DND-41 (cell line): ENCODE data around the gene MYLK.

Experiments
- ATAC-seq: fragments of 200-7000 bp; cut with Tn5 transposase; 3 replicates; pipeline ENCODE4 v1.9.1; 2021; ENCODE audit warnings: low read depth; ENCODE audit not compliant: insufficient read depth
- DNase-seq: peaks from one replicate; pipeline ENCODE4 v3.0.0-alpha.2; 2020
- H2AFZ ChIP-seq: 2 replicates; pipeline ENCODE4 v1.6.0; 2012; ENCODE audit warnings: low read depth, low read length
- H3K27ac ChIP-seq: 2 replicates; pipeline ENCODE4 v1.5.1; 2012; ENCODE audit warnings: low read length, inconsistent platforms
- H3K27me3 ChIP-seq: fragments of 200-600 bp; sonication (generic); 2 replicates; pipeline ENCODE4 v1.6.0; 2012; ENCODE audit warnings: low read length, mild to moderate bottlenecking, inconsistent platforms; ENCODE audit not compliant: insufficient read depth, poor library complexity
- H3K36me3 ChIP-seq: 2 replicates; pipeline ENCODE4 v1.5.1; 2012; ENCODE audit warnings: low read length, inconsistent platforms; ENCODE audit not compliant: insufficient read depth
- H3K4me1 ChIP-seq: 2 replicates; pipeline ENCODE4 v1.5.1; 2012; ENCODE audit warnings: mild to moderate bottlenecking, low read length; ENCODE audit not compliant: insufficient read depth
- H3K4me2 ChIP-seq: 2 replicates; pipeline ENCODE4 v1.6.0; 2012; ENCODE audit warnings: mild to moderate bottlenecking, moderate library complexity, low read length, inconsistent platforms; ENCODE audit not compliant: insufficient read depth
- H3K4me3 ChIP-seq, 2 experiments: fragments of 200-600 bp in 1 of 2; shearing (Covaris generic) in 1 of 2; 2 replicates each; pipeline ENCODE4 v1.5.1; 2012 to 2016; ENCODE audit warnings: inconsistent platforms in 2 of 2, low read length in 2 of 2, mild to moderate bottlenecking in 2 of 2, low read depth in 1 of 2, moderate library complexity in 1 of 2
- H3K79me2 ChIP-seq: 2 replicates; pipeline ENCODE4 v1.6.0; 2012; ENCODE audit warnings: low read length, inconsistent platforms; ENCODE audit not compliant: insufficient read depth
- H3K9ac ChIP-seq: 2 replicates; pipeline ENCODE4 v1.6.0; 2012; ENCODE audit warnings: low read depth, mild to moderate bottlenecking, inconsistent platforms, low read length, moderate library complexity
- H3K9me3 ChIP-seq: 2 replicates; pipeline ENCODE4 v1.5.1; 2012; ENCODE audit warnings: low read length, moderate library complexity, mild to moderate bottlenecking, inconsistent platforms; ENCODE audit not compliant: insufficient read depth, severe bottlenecking
- H4K20me1 ChIP-seq: 2 replicates; pipeline ENCODE4 v1.6.0; 2012; ENCODE audit warnings: low read length; ENCODE audit not compliant: insufficient read depth
- CTCF ChIP-seq: IDR thresholded peaks from 2 replicates; pipeline ENCODE4 v1.5.1; 2012; ENCODE audit warnings: borderline replicate concordance, low read length, moderate library complexity, mild to moderate bottlenecking; ENCODE audit not compliant: poor library complexity, severe bottlenecking; ENCODE audit errors: extremely low read depth
- EZH2 ChIP-seq: IDR thresholded peaks from 3 replicates; pipeline ENCODE4 v1.6.1; 2012; ENCODE audit warnings: borderline replicate concordance, low read depth, mild to moderate bottlenecking, moderate library complexity, low read length, inconsistent platforms; ENCODE audit not compliant: severe bottlenecking

The MYLK gene

GRCh38 chr3:123663977-123664376 lies 220.2 kb downstream of the MYLK start:
- Histone ChIP-seq H3K27me3 (peaks cover 7% of the 10 kb centered on the region), H3K4me1 (no peaks in the 10 kb centered on the region), H3K9ac (no peak overlapping the region), H3K27ac (no peak overlapping the region), H2AFZ (no peak overlapping the region), H3K4me2 (no peak overlapping the region), H3K4me3 (no peak overlapping the region), H3K9me3 (no peaks in the 10 kb centered on the region), H4K20me1 (no peaks in the 10 kb centered on the region), H3K36me3 (no peaks in the 10 kb centered on the region), H3K79me2 (no peaks in the 10 kb centered on the region)
- TF ChIP-seq EZH2 (no peak), CTCF (no peak)
- DNase-seq: no peak
- ATAC-seq: no peak

GRCh38 chr3:123661973-123662372 lies 222.2 kb downstream of the MYLK start:
- no peaks in the 10 kb centered on the region for H3K36me3 ChIP-seq
- no peak for ATAC-seq

GRCh38 chr3:123660900-123661299 lies 223.2 kb downstream of the MYLK start:
- H3K4me2 ChIP-seq: no peak overlapping the region

More at GRCh38 chr3:123661973-123662372, 222.2 kb downstream of the MYLK start:
- Histone ChIP-seq H3K4me2 (no peak overlapping the region), H4K20me1 (no peaks in the 10 kb centered on the region), H2AFZ (no peak overlapping the region), H3K4me3 (no peak overlapping the region), H3K27ac (no peak overlapping the region), H3K79me2 (no peaks in the 10 kb centered on the region), H3K4me1 (no peaks in the 10 kb centered on the region), H3K27me3 (peaks cover 3% of the 10 kb centered on the region), H3K9ac (no peak overlapping the region), H3K9me3 (no peaks in the 10 kb centered on the region)
- no peak for DNase-seq
- TF ChIP-seq CTCF (no peak), EZH2 (no peak)

More at GRCh38 chr3:123660900-123661299, 223.2 kb downstream of the MYLK start:
- H3K27me3 ChIP-seq: peaks cover 3% of the 10 kb centered on the region
- H3K79me2 ChIP-seq: no peaks in the 10 kb centered on the region
- TF ChIP-seq EZH2: no peak
- no peak for TF ChIP-seq CTCF
- H3K9ac ChIP-seq: no peak overlapping the region
- H4K20me1 ChIP-seq: no peaks in the 10 kb centered on the region
- H3K9me3 ChIP-seq: no peaks in the 10 kb centered on the region
- no peak overlapping the region for H2AFZ ChIP-seq
- H3K4me3 ChIP-seq: no peak overlapping the region
- no peaks in the 10 kb centered on the region for H3K36me3 ChIP-seq
- H3K27ac ChIP-seq: no peak overlapping the region
- no peak for ATAC-seq
- H3K4me1 ChIP-seq: no peaks in the 10 kb centered on the region
- DNase-seq: no peak
